Stimulated activated CD8-positive, alpha-beta memory T cell treated with anti-CD3 and anti-CD28 coated beads, Interleukin-15, amount 100 ng/mL, for 4 hours (primary cell): ENCODE results near the gene AKAP13.

ENCODE experiments used
- DNase-seq, 2 donors: peaks; one replicate each; pipeline ENCODE4 v3.0.0-alpha.2; 2020; ENCODE audit warnings: low read depth in 2 of 2

AKAP13 gene

GRCh38 chr15:85540085-85540797, 159.8 kb downstream of the AKAP13 start:
- no peak for DNase-seq

- no peak for DNase-seq
Measured at GRCh38 chr15:85541744-85542143, 161.3 kb downstream of the AKAP13 start.

- DNase-seq = no peak
Measured at GRCh38 chr15:85542488-85542887, 162.1 kb downstream of the AKAP13 start.

- DNase-seq = no peak
Measured at GRCh38 chr15:85542895-85543331, 162.5 kb downstream of the AKAP13 start.

- DNase-seq = no peak
Measured at GRCh38 chr15:85543741-85544155, 163.3 kb downstream of the AKAP13 start.

- DNase-seq = no peak
Measured at GRCh38 chr15:85545185-85545584, 164.8 kb downstream of the AKAP13 start.

- DNase-seq = no peak
Measured at GRCh38 chr15:85545752-85546151, 165.3 kb downstream of the AKAP13 start.

- no peak for DNase-seq
Measured at GRCh38 chr15:85547386-85547785, 167.0 kb downstream of the AKAP13 start.

GRCh38 chr15:85550283-85550682, 169.9 kb downstream of the AKAP13 start:
- DNase-seq = no peak

GRCh38 chr15:85551221-85551832, 170.9 kb downstream of the AKAP13 start:
- no peak for DNase-seq

GRCh38 chr15:85554852-85555521, 174.6 kb downstream of the AKAP13 start:
- DNase-seq = no peak

- no peak for DNase-seq
Measured at GRCh38 chr15:85555875-85556617, 175.6 kb downstream of the AKAP13 start.

- DNase-seq = no peak
Measured at GRCh38 chr15:85556618-85556895, 176.2 kb downstream of the AKAP13 start.

- no peak for DNase-seq
Measured at GRCh38 chr15:85557385-85557784, 177.0 kb downstream of the AKAP13 start.

GRCh38 chr15:85558848-85559247, 178.4 kb downstream of the AKAP13 start:
- no peak for DNase-seq

GRCh38 chr15:85559530-85559929, 179.1 kb downstream of the AKAP13 start:
- DNase-seq = no peak

- DNase-seq = no peak
Measured at GRCh38 chr15:85562824-85563223, 182.4 kb downstream of the AKAP13 start.

GRCh38 chr15:85563328-85563727, 182.9 kb downstream of the AKAP13 start:
- no peak for DNase-seq

GRCh38 chr15:85563731-85564130, 183.3 kb downstream of the AKAP13 start:
- DNase-seq = no peak

- no peak for DNase-seq
Measured at GRCh38 chr15:85564686-85565085, 184.3 kb downstream of the AKAP13 start.

GRCh38 chr15:85568261-85568808, 187.9 kb downstream of the AKAP13 start:
- no peak for DNase-seq

- DNase-seq = no peak
Measured at GRCh38 chr15:85570336-85570735, 189.9 kb downstream of the AKAP13 start.
